ENCODE data around the gene FOXK1.
"Not testable (repeated sequence)": the region's sequence is repeated elsewhere in the genome, so short reads cannot be mapped to it uniquely, and the experiment has no call there.

Gene FOXK1

GRCh38 chr7:4802577-4802976, 120.5 kb downstream of the FOXK1 start:
- not testable (repeated sequence) for DNase-seq

- DNase-seq, result no peak
Measured at GRCh38 chr7:4803397-4804241, 121.5 kb downstream of the FOXK1 start.

- no peak for DNase-seq
Measured at GRCh38 chr7:4805110-4805983, 123.3 kb downstream of the FOXK1 start.

GRCh38 chr7:4805984-4806300, 123.8 kb downstream of the FOXK1 start:
- no peak for DNase-seq

GRCh38 chr7:4806983-4807597, 125.0 kb downstream of the FOXK1 start:
- DNase-seq, result no peak

- DNase-seq, result no peak
Measured at GRCh38 chr7:4807598-4808016, 125.5 kb downstream of the FOXK1 start.

- no peak for DNase-seq
Measured at GRCh38 chr7:4808026-4808425, 125.9 kb downstream of the FOXK1 start.

GRCh38 chr7:4808565-4808964, 126.5 kb downstream of the FOXK1 start:
- DNase-seq, result no peak

- no peak for DNase-seq
Measured at GRCh38 chr7:4809091-4809591, 127.0 kb downstream of the FOXK1 start.

GRCh38 chr7:4809666-4810065, 127.6 kb downstream of the FOXK1 start:
- DNase-seq, result no peak

- DNase-seq, result no peak
Measured at GRCh38 chr7:4814433-4814832, 132.3 kb downstream of the FOXK1 start.

GRCh38 chr7:4815121-4815520, 133.0 kb downstream of the FOXK1 start:
- no peak for DNase-seq

- DNase-seq, result no peak
Measured at GRCh38 chr7:4815609-4816418, 133.7 kb downstream of the FOXK1 start.

- DNase-seq, result no peak
Measured at GRCh38 chr7:4816419-4817080, 134.5 kb downstream of the FOXK1 start.

GRCh38 chr7:4817178-4817901, 135.2 kb downstream of the FOXK1 start:
- no peak for DNase-seq

GRCh38 chr7:4818000-4818794, 136.1 kb downstream of the FOXK1 start:
- DNase-seq, result no peak

GRCh38 chr7:4819560-4820404, 137.7 kb downstream of the FOXK1 start:
- DNase-seq, result no peak

- no peak for DNase-seq
Measured at GRCh38 chr7:4820405-4820966, 138.4 kb downstream of the FOXK1 start.
